ENCODE results near the gene NRG3. TPM values are rescaled to one million over a fixed set of nuclear protein-coding genes. Genes with fewer than 3 reads are reported as not detected.

NRG3 gene
- total and polyA plus RNA-seq, 2 of the 8 experiments (the other 6 are each of a cell fraction or from before 2014, with no cell fraction given), result 4.2 to 5.0 TPM

DNA sequence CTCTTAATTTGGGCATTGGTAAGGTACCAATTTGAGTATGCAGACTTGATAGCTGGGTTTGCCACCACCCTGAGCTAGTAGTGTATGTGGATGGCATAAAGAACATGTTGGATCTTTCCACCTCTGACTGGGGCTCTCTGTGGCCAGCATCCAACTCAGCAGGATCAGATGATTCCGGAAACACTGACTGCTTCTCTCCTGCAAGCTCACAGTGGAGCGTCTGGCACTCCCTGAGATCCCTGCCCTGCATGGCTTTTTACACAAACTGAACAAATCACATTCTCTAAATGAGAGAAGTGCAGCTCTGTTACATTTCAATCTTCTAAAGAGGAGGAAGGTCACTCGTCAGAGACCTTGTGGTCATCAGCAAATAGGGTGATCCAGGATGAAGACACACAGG, 1057.5 kb downstream of the NRG3 start (continued):
- TF ChIP-seq, protein P1, sequence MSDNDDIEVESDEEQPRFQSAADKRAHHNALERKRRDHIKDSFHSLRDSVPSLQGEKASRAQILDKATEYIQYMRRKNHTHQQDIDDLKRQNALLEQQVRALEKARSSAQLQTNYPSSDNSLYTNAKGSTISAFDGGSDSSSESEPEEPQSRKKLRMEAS (IDR thresholded peaks at IDR 0.05), result no peak
- TF ChIP-seq PHF8 (conservative IDR thresholded peaks at IDR 0.05; ENCODE audit: low read depth, low read length), result no peak
- no peak for TF ChIP-seq POLR2A (IDR thresholded peaks at IDR 0.05; ENCODE audit: control extremely low read depth in 1 of 2, low read depth in 2 of 2, low read length in 2 of 2)
- no peak for TF ChIP-seq SIX5 (IDR thresholded peaks at IDR 0.05; ENCODE audit: low read depth, low read length)
- TF ChIP-seq POLR2AphosphoS5 (IDR thresholded peaks at IDR 0.05; ENCODE audit: low read depth, low read length), result no peak
- TF ChIP-seq CHD2 (IDR thresholded peaks at IDR 0.05; ENCODE audit: low read length), result no peak
